ENCODE results near the gene PTTG1IP2. TPM values are rescaled to one million over a fixed set of nuclear protein-coding genes. Genes with fewer than 3 reads are reported as not detected.

The PTTG1IP2 gene
- polyA plus RNA-seq, 1 donor from 2014 or later = not detected

Other genes with a start within 250 kb of the PTTG1IP2 start
- gene CFAP69, start 224.5 kb upstream of the PTTG1IP2 start, polyA plus RNA-seq = 0.54 TPM
- not detected for gene FAM237B, start 148.3 kb upstream of the PTTG1IP2 start, polyA plus RNA-seq
- gene GTPBP10, start 122.9 kb upstream of the PTTG1IP2 start, polyA plus RNA-seq = 35.7 TPM
- 0.58 TPM for gene CLDN12, start 66.2 kb upstream of the PTTG1IP2 start, polyA plus RNA-seq
- 53.0 TPM for gene CDK14, start 126.7 kb downstream of the PTTG1IP2 start, polyA plus RNA-seq

Measured in IgD-negative memory B cell (primary cell).